NK-92 treated with Interleukin-12 subunit alpha and Interleukin-12 subunit beta, amount 100 ng/mL, for 24 hours (cell line): ENCODE measurements around the gene CAMKK1.

Source experiments
- DNase-seq: peaks from one replicate; lab custom pipeline; 2025; lab: John Stamatoyannopoulos, UW

CAMKK1 gene

GRCh38 chr17:3896108-3896967 is 3.5 kb upstream of the CAMKK1 start:
- DNase-seq, result no peak

- no peak for DNase-seq
These were observed 2.5 kb upstream of the CAMKK1 start for GRCh38 chr17:3895354-3895753.

- no peak for DNase-seq
These were observed 2.1 kb upstream of the CAMKK1 start for GRCh38 chr17:3894911-3895343.

GRCh38 chr17:3894188-3894587 is 1.3 kb upstream of the CAMKK1 start:
- DNase-seq, result no peak

GRCh38 chr17:3893720-3894116 is 865 bp upstream of the CAMKK1 start:
- DNase-seq, result no peak

GRCh38 chr17:3892095-3892998 is 506 bp downstream of the CAMKK1 start:
- no peak for DNase-seq

GRCh38 chr17:3891626-3892094 is 1.2 kb downstream of the CAMKK1 start:
- DNase-seq, result no peak

- DNase-seq, result no peak
These were observed 2.0 kb downstream of the CAMKK1 start for GRCh38 chr17:3890878-3891219.

GRCh38 chr17:3890082-3890877 is 2.6 kb downstream of the CAMKK1 start:
- DNase-seq, result no peak

- DNase-seq, result no peak
These were observed 3.4 kb downstream of the CAMKK1 start for GRCh38 chr17:3889325-3890012.

GRCh38 chr17:3888343-3889171 is 4.3 kb downstream of the CAMKK1 start:
- DNase-seq, result no peak

- no peak for DNase-seq
These were observed 5.0 kb downstream of the CAMKK1 start for GRCh38 chr17:3887804-3888203.

- DNase-seq, result no peak
These were observed 5.5 kb downstream of the CAMKK1 start for GRCh38 chr17:3887394-3887793.

GRCh38 chr17:3886776-3887175 is 6.1 kb downstream of the CAMKK1 start:
- DNase-seq, result no peak

- no peak for DNase-seq
These were observed 6.9 kb downstream of the CAMKK1 start for GRCh38 chr17:3885970-3886369.

GRCh38 chr17:3885271-3885670 is 7.6 kb downstream of the CAMKK1 start:
- no peak for DNase-seq

GRCh38 chr17:3884188-3884587 is 8.7 kb downstream of the CAMKK1 start:
- no peak for DNase-seq

GRCh38 chr17:3882276-3882675 is 10.6 kb downstream of the CAMKK1 start:
- DNase-seq, result no peak

GRCh38 chr17:3880983-3881382 is 11.9 kb downstream of the CAMKK1 start:
- DNase-seq, result no peak

GRCh38 chr17:3879591-3880417 is 13.0 kb downstream of the CAMKK1 start:
- DNase-seq, result no peak
